HG02943 (cell line): ENCODE data around the gene FSIP1.

Experiments used
- ATAC-seq: cut with Tn5 transposase; IDR thresholded peaks from one replicate; pipeline ENCODE4 v1.9.1; 2021; ENCODE audit warnings: mild to moderate bottlenecking, low read depth, moderate library complexity; ENCODE audit not compliant: unreplicated experiment

FSIP1 gene

GRCh38 chr15:39654304-39654703 lies 128.3 kb downstream of the FSIP1 start:
- no peak for ATAC-seq

GRCh38 chr15:39651881-39652280 lies 130.8 kb downstream of the FSIP1 start:
- ATAC-seq: no peak

- no peak for ATAC-seq
Measured at GRCh38 chr15:39651295-39651694, 131.3 kb downstream of the FSIP1 start.

DNA sequence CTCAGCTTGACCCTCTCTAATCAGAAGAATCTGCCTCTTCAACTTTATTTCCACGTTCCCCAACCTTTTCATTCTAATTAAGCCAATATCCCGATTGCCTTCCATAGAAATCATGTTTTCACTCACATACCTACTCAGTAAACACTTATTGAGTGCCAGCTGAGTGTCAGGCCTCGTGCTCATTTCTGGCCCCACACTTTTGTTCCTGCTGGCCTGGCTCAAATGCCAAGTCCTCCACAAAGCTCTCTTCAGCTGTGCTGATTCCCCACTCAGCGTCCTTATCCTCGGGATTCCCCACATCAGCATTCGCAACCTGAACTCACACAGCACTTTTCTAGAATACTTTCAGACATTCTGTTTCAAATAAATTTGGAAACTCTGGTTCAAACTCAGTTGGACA lies 132.9 kb downstream of the FSIP1 start:
- no peak for ATAC-seq

DNA sequence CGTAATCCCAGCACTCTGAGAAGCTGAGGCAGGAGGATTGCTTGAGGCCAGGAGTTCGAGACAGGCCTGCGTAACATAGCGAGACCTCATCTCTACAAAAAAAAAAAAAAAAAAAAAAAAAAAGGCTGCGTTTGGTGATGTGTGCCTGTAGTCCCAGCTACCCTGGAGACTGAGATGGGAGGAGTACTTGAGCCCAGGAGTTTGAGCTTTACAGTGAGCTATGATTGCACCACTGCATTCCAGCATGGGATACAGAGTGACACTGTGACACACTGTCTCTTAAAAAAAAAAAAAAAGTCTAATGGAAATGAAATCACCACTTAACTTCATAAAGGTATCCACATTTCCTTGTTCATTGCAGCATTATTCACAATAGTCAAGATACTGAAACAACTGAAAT lies 136.2 kb downstream of the FSIP1 start:
- no peak for ATAC-seq

GRCh38 chr15:39645976-39646257 lies 136.7 kb downstream of the FSIP1 start:
- ATAC-seq: no peak

GRCh38 chr15:39645138-39645975 lies 137.3 kb downstream of the FSIP1 start:
- ATAC-seq: no peak

DNA sequence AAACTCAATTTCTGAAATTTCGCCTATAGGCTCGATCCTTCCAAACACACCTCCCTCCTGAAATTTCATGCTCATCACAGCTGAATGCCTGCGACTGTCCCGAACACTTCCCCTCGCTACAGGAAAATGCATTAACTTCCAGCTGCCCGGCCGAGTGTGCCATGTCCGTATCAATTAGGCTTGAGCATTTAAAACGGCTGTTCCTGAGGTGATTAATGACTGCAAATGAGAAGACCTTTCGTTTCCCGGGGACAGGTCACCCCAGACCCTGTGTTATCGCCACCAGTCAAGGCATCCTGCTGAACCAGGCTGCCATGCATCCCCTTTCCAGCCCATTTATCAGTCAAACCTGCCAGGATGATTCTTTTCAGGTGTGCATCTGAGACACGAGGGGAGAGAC lies 138.5 kb downstream of the FSIP1 start:
- no peak for ATAC-seq

DNA sequence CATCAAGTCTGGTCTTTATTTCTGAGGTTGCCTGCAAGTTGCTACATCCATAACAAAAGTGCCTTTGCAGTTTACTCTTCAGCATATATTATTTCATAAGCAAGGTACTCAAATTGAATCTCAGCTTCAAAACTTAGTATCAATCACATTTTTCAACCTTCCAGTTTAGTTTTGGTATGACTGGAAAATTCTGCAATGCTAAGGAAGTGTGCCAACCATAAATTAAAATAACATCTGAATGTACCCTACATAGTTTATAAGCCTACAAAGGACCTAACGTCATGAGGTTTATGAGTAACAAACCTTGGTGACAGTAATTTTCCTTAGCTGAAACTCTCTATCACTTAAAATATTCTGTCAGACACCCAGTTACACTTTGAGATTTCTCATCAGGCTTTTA lies 138.9 kb downstream of the FSIP1 start:
- no peak for ATAC-seq

DNA sequence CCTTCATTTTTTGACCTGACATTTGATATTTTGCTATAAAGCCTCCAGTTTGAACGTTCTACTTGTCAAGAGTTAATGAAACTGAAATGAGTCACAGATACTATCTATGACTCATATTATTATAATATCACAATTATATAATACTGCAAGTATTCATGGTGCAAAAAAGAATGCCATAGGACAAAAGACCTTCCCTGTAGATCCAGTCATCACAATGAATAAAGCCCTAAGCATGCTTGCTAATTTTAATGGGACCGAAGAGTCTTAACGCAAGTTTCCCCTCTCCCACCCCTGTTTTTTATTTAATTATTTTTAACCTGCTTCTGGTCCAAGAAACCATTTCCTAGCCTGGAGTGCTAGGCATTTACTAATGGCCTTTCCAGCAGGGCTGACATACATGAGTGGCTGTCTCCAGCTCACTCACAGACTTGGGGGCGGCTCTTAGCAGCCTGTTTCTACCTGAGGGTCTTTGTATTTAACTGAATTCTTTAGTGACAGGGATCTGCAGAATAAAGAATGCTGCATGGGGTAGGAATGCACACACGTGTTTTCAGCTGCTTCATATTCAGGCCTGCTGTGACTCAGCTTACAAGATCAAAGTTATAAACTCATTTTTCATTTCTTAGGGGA lies 140.5 kb downstream of the FSIP1 start:
- ATAC-seq: no peak

DNA sequence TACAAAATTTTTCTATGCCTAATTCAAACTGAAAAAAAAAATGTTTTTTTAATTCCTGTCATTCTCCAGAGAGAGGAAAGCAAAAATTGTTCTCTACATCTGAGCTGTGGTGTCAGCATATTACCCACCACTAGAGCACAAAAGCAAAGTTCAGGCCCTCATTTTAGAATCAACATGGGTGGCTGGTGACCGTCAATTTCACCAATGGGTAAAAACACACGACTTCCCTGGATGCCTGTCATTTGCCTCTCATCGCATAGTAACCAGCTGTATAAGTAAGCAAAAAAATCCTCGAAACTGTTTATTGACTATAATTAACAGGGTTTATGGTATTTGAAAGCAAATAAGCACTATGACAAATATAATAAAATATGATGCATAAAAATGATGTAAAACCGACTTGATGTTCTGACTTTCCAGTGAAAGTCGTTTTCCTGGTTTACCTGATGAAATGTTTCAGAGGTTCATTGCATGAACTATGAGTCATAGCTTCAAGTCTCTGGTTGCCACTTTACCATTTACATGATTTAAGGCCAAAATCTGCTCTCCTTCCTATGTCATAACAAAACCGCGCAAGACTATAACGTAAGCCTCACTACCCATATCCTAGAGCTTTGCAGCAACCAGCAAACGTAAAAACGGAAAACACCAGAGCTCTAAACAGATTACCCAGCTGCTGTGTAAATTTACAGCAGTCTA lies 141.3 kb downstream of the FSIP1 start:
- no peak for ATAC-seq

DNA sequence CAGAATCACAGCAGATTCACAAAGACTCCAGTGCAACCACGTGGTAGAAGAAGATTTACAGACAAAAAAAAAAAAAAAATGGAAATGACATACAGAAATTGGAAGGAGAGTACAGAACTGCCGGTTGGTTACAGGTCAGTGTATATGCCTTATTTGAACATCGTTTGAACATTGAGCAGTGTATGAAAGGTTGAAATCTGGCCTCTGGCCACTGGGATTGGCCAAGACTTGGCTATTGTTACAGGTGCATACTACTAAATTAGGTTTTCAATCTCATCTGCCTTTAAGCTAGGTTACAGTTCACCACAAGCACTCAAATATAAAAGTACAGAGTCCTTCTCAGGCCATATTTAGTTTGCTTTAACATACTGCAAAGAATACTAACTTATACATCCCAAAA lies 142.0 kb downstream of the FSIP1 start:
- ATAC-seq: no peak

DNA sequence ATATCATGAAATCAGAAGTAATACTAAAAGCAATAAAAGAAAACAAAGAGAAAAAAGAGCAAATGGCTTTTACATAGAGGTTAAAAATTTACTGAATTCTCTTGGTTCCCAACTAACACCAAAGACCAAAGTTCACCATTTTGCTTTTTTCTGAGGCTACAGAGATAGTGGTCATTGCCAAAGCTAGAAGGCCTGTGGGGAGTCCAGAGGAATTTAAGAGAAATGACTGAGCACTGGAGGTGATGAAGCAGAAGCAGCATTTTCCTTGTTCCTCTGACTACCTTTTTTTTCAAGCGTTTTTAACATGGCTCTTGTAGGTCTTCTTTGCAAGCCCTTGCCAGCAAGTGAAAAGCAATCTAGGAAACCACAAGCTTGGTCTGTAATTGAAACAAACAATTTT lies 143.6 kb downstream of the FSIP1 start:
- ATAC-seq: no peak

GRCh38 chr15:39638041-39638440 lies 144.6 kb downstream of the FSIP1 start:
- no peak for ATAC-seq

- ATAC-seq: no peak
Measured at GRCh38 chr15:39631357-39631756, 151.3 kb downstream of the FSIP1 start.

DNA sequence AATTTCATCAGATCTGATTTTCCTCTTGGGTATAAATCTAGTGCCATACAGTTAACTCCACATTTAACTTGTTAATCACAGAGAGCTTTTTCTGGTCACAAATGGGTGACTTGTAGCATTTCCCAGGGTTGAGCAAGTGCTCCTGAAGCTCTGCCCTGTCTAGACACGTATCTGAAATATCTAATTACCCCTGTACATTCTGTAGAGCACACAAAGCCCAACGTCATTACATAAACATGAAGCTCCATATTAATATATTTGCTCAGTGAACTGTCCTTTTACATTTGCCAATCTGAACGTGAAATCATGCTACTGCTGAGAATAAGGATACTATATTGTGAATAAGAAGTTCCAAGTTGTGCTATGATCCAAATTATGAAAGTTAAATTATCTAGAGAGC lies 152.7 kb downstream of the FSIP1 start:
- ATAC-seq: no peak

DNA sequence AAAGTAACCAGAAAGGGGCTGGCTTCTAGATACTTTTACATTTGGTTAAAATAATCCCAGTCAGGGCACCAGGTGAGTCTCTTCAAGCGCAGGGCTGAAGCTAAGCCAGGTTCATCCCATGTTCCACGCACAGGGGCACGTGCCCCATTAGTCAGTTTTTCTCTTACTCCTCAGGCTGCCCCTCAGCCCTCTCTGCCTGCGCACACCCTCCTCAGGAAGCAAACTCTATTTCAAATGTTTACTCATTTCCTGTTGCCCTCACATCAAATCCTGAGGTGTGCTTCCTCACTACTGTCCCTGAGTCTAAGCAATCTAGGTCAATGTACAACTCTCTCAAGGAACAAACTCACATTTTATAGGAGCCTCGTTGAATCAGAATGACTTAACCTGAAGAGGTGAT lies 153.3 kb downstream of the FSIP1 start:
- ATAC-seq: no peak

DNA sequence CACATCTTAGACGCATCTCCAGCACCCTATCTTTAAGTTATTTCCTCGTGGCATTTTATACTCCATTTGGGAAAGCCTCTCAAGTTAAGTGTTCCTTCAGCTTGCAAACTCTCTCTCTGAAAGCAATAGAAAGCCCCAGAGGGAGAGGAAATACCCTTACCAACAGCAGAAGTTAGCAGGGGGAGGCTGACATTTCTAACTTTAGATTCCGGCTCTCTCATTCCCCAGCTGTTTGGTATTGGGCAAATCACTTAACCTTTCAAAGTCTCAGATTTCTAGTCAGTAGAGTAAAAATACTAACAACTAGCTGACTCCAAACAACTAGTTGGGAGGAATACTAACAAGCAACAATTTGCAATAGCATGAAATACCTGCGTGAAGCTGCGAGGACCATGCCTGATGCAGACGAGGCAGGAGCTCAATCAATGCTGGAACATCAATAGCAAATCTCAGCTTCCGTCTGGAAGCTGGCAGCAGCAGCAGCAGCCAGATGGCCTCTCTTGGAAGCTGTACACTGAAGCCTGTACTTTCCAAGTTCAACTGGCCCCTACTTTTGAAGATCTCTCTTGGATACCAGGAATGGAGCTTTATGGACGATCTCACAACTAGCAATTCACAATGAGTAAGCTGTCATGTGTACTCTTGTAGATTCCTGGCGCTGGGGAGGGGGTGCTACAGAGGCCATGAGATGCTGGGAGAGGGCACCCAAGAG lies 153.9 kb downstream of the FSIP1 start:
- no peak for ATAC-seq

- ATAC-seq: no peak
Measured at GRCh38 chr15:39628144-39628508, 154.5 kb downstream of the FSIP1 start.

DNA sequence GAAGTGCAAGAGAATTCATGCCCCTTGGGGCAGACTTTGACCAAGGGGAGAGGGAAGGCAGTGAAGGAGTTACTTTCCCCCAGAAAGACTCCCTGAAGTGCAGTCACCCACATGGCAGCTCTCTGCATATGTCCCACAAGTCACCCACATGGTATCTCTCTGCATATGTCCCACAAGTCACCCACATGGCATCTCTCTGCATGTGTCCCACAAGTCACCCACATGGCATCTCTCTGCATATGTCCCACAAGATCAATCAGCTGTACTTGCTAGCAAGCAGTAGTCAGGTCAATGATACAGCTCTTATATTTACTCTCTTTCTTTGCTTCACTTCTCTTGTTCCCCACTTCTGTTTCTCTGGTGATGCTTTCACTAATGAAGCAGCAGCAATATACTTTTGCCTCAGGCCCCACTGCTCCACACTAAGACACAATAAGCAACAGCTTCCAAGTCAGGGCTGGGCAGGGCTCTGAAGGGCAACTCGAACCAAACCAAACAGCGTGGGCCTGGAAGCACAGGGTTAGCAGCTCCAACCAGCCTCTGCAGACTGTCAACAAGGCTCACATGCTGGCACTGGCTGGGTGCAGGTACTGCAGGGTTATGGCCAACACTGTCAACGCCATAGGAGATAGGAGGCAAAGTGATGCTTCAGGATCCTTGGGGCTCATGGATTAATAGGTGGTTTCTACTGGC lies 155.0 kb downstream of the FSIP1 start:
- ATAC-seq: no peak

GRCh38 chr15:39625856-39626255 lies 156.8 kb downstream of the FSIP1 start:
- ATAC-seq: no peak
